Kidney epithelial cell (primary cell): ENCODE results near the gene ZFAND6. TPM values are rescaled to one million over a fixed set of nuclear protein-coding genes. Genes with fewer than 3 reads are reported as not detected.
A peak's percentile ranks its signal among the peaks of the same experiment; 100 is the strongest.
"Not testable (repeated sequence)": the region's sequence is repeated elsewhere in the genome, so short reads cannot be mapped to it uniquely, and the experiment has no call there.

Experiments used
- DNase-seq: peaks from one replicate; pipeline ENCODE4 v3.0.0-alpha.2; 2010; ENCODE audit warnings: low read depth
- H3K27me3 ChIP-seq: 2 replicates; pipeline ENCODE4 v1.6.0; 2011; ENCODE audit warnings: low read length; ENCODE audit not compliant: control insufficient read depth, insufficient read depth
- H3K36me3 ChIP-seq: 2 replicates; pipeline ENCODE4 v1.5.1; 2011; ENCODE audit warnings: low read length; ENCODE audit not compliant: control insufficient read depth, insufficient read depth
- H3K4me3 ChIP-seq: 2 replicates; pipeline ENCODE4 v1.5.1; 2011; ENCODE audit warnings: low read depth, mild to moderate bottlenecking, control low read depth, low read length
- total RNA-seq: library from RNA; depleted of rRNA; stranded (reverse); fragments of >200 nt; gene quantifications from 2 replicates; pipeline ENCODE4 v1.2.3, GENCODE V29; 2015
- TF ChIP-seq, protein P1 (sequence below): IDR thresholded peaks from 2 replicates; pipeline ENCODE4 v1.5.1; 2011; ENCODE audit warnings: mild to moderate bottlenecking, moderate library complexity, low read length, control low read depth, inconsistent platforms; ENCODE audit not compliant: insufficient read depth, poor library complexity, severe bottlenecking

Gene ZFAND6
- total RNA-seq, 1 donor from 2014 or later, result 114 TPM

- TF ChIP-seq, protein P1, sequence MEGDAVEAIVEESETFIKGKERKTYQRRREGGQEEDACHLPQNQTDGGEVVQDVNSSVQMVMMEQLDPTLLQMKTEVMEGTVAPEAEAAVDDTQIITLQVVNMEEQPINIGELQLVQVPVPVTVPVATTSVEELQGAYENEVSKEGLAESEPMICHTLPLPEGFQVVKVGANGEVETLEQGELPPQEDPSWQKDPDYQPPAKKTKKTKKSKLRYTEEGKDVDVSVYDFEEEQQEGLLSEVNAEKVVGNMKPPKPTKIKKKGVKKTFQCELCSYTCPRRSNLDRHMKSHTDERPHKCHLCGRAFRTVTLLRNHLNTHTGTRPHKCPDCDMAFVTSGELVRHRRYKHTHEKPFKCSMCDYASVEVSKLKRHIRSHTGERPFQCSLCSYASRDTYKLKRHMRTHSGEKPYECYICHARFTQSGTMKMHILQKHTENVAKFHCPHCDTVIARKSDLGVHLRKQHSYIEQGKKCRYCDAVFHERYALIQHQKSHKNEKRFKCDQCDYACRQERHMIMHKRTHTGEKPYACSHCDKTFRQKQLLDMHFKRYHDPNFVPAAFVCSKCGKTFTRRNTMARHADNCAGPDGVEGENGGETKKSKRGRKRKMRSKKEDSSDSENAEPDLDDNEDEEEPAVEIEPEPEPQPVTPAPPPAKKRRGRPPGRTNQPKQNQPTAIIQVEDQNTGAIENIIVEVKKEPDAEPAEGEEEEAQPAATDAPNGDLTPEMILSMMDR, result no peak
- Histone ChIP-seq H3K36me3 (no peaks in the 10 kb centered on the region), H3K27me3 (no peaks in the 10 kb centered on the region), H3K4me3 (no peak overlapping the region)
- no peak for DNase-seq
Observed at GRCh38 chr15:80099241-80099640, 39.8 kb downstream of the ZFAND6 start.

- H3K36me3 ChIP-seq, DNase-seq: not testable (repeated sequence)
Observed at GRCh38 chr15:80099662-80100061, 40.2 kb downstream of the ZFAND6 start.

DNA sequence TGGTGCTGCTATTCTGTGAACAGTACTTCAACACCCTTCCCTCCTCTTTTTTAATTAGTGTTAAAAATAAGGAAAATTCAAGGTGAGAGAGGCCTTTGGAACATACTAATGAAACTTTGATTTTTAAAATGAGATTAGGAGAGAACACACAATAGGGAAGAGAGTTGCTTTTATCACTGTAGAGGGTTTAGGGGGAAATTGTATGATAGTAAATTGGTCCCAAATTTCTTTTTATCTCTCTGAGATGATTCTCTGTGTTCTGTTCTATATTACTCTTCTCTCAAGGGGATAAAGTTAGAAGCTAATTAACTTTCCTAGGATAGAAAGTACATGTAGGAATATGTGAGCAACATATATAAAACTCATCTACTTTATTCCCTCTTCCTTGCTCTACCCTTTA lies 40.8 kb downstream of the ZFAND6 start:
- H3K4me3 ChIP-seq, result no peak overlapping the region
- no peaks in the 10 kb centered on the region for H3K27me3 ChIP-seq
- TF ChIP-seq, protein P1, result no peak
- no peaks in the 10 kb centered on the region for H3K36me3 ChIP-seq
- DNase-seq, result no peak

More at GRCh38 chr15:80099662-80100061, 40.2 kb downstream of the ZFAND6 start:
- not testable (repeated sequence) for H3K4me3 ChIP-seq, H3K27me3 ChIP-seq

DNA sequence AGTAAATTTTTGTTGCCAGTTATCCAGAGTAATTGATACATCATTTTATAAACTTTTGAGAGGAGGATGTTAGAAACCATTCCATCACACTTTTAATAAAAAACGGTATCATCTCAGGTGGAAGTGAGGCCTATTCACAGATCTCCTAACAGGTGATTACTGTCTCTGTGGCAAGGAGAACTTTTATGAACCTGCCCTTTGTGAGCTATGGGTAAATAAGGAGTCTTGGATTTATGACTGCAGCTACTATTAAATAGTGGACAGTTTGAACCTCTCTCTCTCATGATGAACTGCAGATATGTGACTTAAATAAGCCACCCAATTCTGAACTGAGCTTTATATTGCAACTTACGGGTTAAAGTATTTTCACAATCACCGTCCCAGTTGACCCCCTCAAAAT lies 45.7 kb downstream of the ZFAND6 start:
- TF ChIP-seq, protein P1, result no peak
- DNase-seq, result no peak
- H3K4me3 ChIP-seq, result no peak overlapping the region
- no peaks in the 10 kb centered on the region for H3K36me3 ChIP-seq
- H3K27me3 ChIP-seq, result no peaks in the 10 kb centered on the region

- TF ChIP-seq, protein P1, result no peak
- no peak overlapping the region for H3K4me3 ChIP-seq
- H3K27me3 ChIP-seq, result no peaks in the 10 kb centered on the region
- H3K36me3 ChIP-seq, result no peaks in the 10 kb centered on the region
- DNase-seq, result peak; percentile 25
Observed at GRCh38 chr15:80105595-80105994, 46.1 kb downstream of the ZFAND6 start.

GRCh38 chr15:80106051-80106450 lies 46.6 kb downstream of the ZFAND6 start:
- H3K27me3 ChIP-seq, result no peaks in the 10 kb centered on the region
- TF ChIP-seq, protein P1, result no peak
- no peak for DNase-seq
- H3K36me3 ChIP-seq, result no peaks in the 10 kb centered on the region
- H3K4me3 ChIP-seq, result no peak overlapping the region
